RCC 7860 (cell line): Measurements from ENCODE around the gene C1orf116.
"Not testable (repeated sequence)": the region's sequence is repeated elsewhere in the genome, so short reads cannot be mapped to it uniquely, and the experiment has no call there.

Experiments
- DNase-seq: peaks from one replicate; pipeline ENCODE4 v3.0.0-alpha.2; 2015; ENCODE audit warnings: low spot score
- FAIRE-seq: peaks from 2 replicates; lab custom pipeline; 2012; peaks lifted over from hg19 to GRCh38; lab: Jason Lieb, UNC

C1orf116 gene

DNA sequence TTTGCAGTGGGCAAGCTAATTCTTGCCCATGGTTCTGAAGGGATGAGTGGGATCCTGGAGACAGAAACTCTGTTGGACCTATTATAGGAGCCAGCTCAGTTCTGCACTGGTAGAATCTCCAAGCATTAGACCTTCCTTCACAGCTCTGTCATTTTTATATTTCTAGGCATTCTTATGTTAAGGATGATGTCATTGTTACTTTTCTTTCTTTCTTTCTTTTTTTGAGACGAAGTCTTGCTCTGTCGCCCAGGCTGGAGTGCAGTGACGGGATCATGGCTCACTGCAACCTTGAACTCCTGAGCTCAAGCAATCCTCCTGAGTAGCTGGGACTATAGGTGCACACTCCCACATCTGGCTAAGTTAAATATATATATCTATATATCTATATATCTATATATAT lies 28.0 kb upstream of the C1orf116 start:
- DNase-seq (no peak), FAIRE-seq (no peak)

- DNase-seq (no peak), FAIRE-seq (no peak)
Measured at GRCh38 chr1:207059881-207060280, 27.3 kb upstream of the C1orf116 start.

- DNase-seq (no peak), FAIRE-seq (no peak)
Measured at GRCh38 chr1:207058878-207059867, 26.6 kb upstream of the C1orf116 start.

DNA sequence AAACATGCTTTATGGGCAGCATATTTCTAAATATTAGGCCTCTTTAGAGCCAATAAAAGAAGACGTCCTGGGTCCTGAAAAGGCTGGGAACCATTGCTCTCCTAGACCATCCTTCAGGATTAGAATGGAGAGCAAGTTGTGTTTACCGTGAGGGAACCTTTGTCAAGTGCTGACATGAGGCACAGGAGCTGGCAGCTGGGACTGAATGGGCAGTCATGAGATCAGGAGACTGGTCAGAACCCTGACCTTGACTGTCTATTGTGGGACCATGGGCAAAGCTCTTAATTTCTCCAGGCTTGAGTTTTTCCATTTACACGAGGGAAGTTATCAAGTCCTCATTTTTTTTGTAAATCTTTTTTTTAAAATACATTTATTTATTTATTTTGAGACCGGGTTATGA lies 25.7 kb upstream of the C1orf116 start:
- no peak for DNase-seq
- FAIRE-seq, result no peak

- no peak for FAIRE-seq
- no peak for DNase-seq
Measured at GRCh38 chr1:207056673-207057072, 24.1 kb upstream of the C1orf116 start.

- DNase-seq, result no peak
- no peak for FAIRE-seq
Measured at GRCh38 chr1:207055386-207056001, 22.9 kb upstream of the C1orf116 start.

- DNase-seq (no peak), FAIRE-seq (no peak)
Measured at GRCh38 chr1:207054491-207054890, 21.9 kb upstream of the C1orf116 start.

DNA sequence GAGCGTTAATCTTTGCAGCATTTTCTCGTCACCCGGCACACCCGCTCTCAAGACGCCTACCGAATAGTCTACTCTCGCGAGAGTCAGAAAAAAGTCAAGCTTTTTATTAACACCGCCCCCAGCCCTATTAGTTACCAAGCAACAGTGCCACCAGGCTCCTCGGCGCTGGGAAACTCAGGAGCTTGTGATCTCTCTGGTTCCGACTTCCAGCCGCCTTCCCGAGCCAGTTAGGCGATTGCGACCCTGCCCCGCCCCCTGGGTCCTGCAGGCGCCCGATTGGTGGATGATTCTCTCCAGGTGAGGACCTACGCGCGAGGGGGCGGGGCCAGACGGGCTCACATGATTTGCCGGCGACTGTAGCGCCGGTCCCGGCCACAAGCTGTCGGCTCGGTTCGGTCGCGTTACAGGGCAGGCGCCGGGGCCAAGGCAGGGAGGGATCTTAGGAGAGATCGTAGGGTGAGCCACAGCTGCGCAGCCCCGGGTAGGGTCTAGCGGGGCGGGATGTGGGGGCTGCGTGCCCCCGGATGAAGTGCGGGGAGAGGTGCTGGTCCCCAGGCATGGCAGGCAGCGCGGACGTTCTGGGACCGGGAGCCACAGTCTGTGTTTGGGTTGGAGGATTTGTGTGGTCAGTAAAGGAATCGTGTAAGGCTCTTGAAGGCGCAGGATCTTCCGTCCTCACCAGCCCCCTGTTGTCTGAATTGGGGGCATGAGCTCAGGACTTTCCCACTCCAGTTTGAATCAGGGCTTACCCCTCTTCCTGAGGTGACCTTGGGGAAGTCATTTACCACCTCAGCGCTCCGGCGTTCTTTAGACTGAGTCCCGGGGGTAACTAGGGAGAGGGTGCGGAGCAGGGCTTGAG lies 20.6 kb upstream of the C1orf116 start, which contains the start of gene PFKFB2:
Gene PFKFB2, plus strand, starts transcription at position 365 of the 859 bp plus-strand sequence. CDS start 1,443 bp downstream, outside the sequence.
- DNase-seq, result peak; percentile 95
- peak; percentile 89 for FAIRE-seq

- DNase-seq (peak; percentile 98), FAIRE-seq (peak; percentile 92)
Measured at GRCh38 chr1:207051191-207051943, 18.8 kb upstream of the C1orf116 start, which contains the start of gene YOD1. Gene YOD1, minus strand, starts transcription at chr1:207051208. Its CDS starts 178 bp downstream, at chr1:207051030.

DNA sequence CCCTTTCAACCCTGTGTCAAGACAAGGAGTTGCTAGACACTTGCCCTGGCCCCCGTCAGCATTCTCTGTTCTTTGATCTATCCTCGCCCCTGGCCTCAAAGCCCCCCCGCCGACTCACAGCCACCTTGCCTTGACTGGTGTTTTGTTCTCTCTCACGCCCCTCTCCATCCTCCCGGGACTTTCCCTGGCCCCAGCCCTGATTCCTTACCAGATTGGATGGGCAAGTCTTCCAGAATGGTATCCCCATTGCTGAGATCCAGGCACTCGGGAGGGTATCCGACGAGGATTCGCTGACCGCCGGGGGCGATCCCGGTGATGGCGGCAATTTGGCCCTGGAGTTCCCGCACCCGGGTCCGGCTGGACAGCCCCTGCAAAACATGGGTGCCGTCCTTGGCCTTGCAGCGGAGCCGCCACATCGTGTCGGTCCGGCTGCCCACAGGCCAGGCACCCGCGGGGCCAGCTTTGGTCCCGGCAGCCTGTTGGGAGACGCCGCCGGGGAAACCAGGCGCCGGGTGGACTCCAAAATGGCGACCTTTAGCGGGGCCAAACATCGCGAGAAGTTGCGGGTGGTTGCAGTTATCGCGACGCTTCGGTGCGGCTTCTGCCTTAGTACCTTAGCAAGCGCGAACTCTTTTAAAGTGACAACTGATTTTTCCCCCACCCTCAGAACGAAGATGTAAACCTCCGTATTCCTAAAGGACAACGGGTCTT lies 18.1 kb upstream of the C1orf116 start:
- peak; percentile 81 for DNase-seq
- FAIRE-seq, result peak; percentile 4

DNA sequence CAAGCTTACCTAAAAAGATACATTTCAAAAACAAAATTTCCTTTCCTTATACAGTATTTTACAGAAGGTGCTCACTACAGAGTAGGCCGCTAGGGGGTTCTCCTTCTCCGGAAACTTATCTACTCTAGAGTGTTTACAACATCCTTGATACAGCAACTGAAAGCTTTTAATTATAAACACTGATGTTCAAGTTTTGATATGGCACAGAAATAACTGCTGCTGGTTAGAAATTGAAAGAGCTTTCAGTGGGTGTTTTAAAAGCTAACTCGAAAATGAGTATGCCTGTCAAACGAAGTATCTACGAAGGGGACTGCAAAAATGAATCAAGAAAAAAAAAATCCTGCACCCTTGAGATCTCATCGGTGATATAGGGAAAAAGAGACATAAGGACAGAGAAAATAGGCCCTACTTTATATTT lies 17.4 kb upstream of the C1orf116 start:
- DNase-seq, result peak; percentile 37
- peak; percentile 66 for FAIRE-seq

GRCh38 chr1:207049514-207049913 lies 17.0 kb upstream of the C1orf116 start:
- FAIRE-seq (no peak), DNase-seq (no peak)

DNA sequence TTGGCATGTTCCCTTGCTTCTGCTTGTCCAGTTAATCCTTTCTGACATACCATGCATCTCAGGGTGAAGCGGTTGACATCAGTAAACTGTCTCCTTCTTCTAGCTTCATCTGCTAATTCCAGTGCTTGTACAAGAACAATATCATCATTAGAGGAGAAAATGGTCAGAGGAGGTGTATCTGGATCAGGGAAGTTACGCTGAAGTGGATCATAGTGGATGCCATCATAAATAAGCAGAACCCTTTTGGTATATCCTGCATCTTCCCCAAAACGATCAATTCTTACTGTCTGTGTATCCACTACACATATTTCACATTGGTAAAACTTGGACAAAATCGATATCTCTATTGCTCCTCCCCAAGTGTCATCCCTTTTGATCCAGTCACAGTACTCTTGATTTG lies 16.5 kb upstream of the C1orf116 start:
- DNase-seq, result no peak
- FAIRE-seq, result no peak

- no peak for DNase-seq
- no peak for FAIRE-seq
Measured at GRCh38 chr1:207048041-207048440, 15.5 kb upstream of the C1orf116 start.

DNA sequence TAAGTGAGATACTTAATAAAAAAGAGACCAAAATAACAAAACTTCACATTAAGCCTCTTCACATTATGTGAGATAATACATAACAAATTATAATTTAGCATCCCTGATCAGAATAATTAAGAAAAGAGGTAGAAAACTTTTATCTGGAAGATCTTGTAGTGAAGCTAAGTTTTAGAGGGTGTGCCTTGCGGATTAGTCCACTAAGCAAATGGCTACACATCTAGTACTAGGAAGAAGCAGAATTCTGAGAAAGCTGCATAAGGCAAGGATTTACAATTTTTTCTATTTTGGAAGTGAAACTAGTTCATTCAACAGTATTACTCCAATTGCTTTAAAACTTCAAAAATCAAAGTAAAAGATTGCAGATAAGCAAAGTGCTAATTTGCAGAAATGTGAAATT lies 14.9 kb upstream of the C1orf116 start:
- FAIRE-seq (no peak), DNase-seq (no peak)

DNA sequence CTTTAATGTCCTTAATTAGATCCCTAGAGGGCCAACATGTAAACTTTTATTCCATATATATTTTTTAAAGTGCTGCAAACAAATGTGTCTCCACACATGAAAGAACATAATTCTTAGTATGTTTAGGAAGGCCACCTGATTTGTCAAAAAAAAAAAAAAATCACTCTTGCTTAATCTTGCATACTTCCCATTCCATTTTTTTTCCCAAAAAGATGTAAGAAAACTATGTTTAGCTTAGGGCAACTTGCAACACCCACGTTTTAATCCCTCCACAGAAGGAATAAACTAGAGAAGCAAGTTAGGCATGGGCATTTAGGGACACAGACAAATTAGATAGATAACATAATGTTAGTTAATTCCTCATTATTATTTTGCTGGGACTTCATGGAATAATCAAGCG lies 12.9 kb upstream of the C1orf116 start:
- no peak for DNase-seq
- no peak for FAIRE-seq

GRCh38 chr1:207041397-207041796 lies 8.8 kb upstream of the C1orf116 start:
- not testable (repeated sequence) for FAIRE-seq, DNase-seq

DNA sequence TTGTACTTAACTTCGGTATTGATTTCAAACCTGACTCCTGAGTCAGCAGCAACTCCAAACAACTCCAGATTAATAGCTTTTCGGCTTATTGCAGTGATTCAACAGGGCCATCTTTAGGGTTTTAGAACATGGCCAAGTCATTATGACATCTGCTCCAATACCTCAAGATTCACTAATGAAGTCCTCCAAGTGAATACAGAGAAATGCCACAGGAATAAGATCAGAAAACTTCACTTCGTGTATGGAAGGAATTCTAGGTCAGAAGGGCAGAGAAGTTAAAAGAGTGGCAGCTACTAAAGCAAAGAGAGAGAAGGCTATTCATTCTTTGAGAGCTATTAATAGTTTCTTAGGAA lies 7.6 kb upstream of the C1orf116 start:
- FAIRE-seq (no peak), DNase-seq (no peak)

DNA sequence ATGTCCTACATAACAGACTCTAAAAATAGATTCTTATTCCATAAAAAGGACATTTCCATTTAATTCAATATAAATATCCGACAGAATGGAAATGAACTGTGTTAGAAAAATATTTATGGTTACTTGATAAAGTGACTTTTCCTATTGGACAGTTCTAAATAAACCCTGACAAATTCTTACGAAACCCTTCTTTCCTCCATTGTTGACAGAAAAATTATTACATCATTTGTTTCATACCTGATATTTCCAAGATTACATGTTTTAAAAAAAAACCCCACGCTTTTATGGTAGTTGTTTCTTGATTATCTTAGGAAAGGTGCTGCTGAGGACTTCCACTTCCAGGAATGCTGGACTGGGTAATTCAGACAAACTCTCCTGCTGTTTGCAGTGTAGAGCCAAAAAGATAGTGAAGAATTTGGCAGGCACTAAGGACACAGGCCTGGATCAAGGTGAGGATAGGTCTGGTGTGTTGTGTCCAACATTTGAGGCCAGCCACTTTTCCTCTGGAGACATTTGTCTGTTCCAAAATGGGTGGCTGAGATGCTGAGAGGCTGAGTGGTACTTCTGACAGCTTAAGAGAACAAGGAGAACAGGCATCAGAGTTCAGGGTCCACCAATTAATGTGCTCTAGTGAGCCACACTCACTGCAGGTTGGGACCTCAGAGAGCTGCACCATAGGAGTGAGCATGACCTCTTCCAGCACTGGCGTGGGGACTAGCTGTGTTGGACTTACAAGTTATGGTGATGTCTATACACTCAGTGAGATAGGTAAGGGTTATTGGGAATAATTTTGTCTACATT lies 7.0 kb upstream of the C1orf116 start:
- FAIRE-seq (no peak), DNase-seq (no peak)
